HG02970 (cell line): Measurements from ENCODE around the gene GLYATL2.

ENCODE experiments used
- ATAC-seq: cut with Tn5 transposase; IDR thresholded peaks from one replicate; pipeline ENCODE4 v1.9.1; 2021; ENCODE audit warnings: mild to moderate bottlenecking, moderate library complexity, moderate number of reproducible peaks; ENCODE audit not compliant: unreplicated experiment, low FRiP score

The GLYATL2 gene

DNA sequence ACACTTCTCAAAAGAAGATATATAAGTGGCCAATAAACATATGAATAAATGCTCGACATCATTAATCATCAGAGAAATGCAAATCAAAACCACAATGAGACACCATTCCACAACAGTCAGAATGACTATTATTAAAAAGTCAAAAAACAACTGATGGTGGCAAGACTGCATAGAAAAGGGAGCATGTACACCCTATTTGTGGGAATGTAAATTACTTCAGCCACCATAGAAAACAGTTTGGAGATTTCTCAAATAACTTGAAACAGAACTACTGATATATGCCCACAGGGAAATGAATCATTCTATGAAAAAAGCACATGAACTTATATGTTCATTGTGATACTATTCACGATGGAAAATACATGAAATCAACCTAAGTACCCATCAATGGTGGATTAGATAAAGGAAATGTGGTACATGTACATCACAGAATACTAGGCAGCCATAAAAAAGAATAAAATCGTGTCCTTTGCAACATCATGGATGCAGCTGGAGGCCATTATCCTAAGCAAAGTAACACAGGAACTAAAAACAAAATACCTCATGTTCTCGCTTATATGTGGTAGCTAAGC lies 42.4 kb downstream of the GLYATL2 start:
- ATAC-seq, result no peak

- no peak for ATAC-seq
Measured at GRCh38 chr11:58801302-58801701, 43.2 kb downstream of the GLYATL2 start.

GRCh38 chr11:58796333-58796732 lies 48.2 kb downstream of the GLYATL2 start:
- ATAC-seq, result no peak

GRCh38 chr11:58788355-58789023 lies 56.0 kb downstream of the GLYATL2 start:
- peak; percentile 90 for ATAC-seq

DNA sequence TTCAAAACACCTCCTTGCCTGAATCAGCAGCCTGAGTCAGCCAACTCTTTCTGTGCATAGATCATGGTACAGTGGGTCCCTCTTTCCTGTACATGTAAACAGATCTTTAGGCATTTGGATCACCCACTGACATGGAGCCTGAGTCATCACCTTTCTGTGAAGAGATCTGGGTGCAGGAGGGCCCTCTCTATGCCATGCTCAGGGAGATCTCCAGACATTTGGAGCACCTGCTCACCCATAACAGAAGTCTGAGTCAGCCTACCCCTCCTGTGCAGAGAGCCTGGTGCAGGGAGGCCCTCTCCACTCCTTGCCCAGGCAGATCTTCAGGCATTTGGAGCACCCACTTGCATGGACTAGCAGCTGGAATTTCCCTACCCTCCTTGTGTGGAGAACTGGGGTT lies 56.6 kb downstream of the GLYATL2 start:
- no peak for ATAC-seq

GRCh38 chr11:58786693-58787092 lies 57.8 kb downstream of the GLYATL2 start:
- ATAC-seq, result no peak

- ATAC-seq, result no peak
Measured at GRCh38 chr11:58784995-58785394, 59.5 kb downstream of the GLYATL2 start.
